ENCODE results near the gene ARHGAP27.
A peak's percentile ranks its signal among the peaks of the same experiment; 100 is the strongest.

ARHGAP27 gene

DNA sequence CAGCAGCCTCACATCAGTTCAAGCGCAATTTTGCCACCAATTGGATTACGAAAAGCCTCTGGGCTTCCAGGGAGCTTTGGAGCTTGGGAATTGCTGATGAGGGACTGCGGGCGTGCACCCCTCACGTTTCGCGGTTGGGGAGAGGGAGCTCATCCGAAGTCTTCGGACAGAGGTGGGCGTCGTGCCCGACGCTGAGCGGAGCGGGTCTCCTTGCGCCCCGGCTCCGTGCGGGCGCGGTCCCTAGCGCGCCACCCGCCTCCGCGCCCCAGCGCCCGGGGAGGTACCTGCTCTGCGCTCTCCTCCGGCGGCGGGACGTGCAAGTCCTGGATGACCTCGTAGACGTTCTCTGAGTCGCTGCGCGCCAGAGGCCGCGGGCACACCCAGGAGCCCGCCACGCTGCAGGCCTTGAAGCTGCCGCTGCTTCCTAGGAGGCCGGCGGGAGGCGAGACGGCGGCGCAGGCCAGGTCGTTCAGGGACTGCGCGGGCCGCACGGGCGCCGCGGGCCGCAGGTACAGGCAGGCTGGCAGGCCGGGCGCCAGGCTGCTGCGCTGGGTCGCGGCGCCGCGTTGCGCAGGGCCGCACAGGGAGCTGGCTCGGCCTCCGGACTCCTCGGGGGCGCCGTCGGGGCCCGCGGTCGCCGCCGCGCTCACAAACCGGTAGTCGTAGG, 3.2 kb downstream of the ARHGAP27 start:
- TF ChIP-seq, protein P1, sequence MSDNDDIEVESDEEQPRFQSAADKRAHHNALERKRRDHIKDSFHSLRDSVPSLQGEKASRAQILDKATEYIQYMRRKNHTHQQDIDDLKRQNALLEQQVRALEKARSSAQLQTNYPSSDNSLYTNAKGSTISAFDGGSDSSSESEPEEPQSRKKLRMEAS (IDR thresholded peaks at IDR 0.05) = no peak
- TF ChIP-seq, protein P2, sequence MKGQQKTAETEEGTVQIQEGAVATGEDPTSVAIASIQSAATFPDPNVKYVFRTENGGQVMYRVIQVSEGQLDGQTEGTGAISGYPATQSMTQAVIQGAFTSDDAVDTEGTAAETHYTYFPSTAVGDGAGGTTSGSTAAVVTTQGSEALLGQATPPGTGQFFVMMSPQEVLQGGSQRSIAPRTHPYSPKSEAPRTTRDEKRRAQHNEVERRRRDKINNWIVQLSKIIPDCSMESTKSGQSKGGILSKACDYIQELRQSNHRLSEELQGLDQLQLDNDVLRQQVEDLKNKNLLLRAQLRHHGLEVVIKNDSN (IDR thresholded peaks at IDR 0.05) = no peak
- no peak for TF ChIP-seq TEAD4 (IDR thresholded peaks at IDR 0.05)
- no peak for TF ChIP-seq CREB1 (IDR thresholded peaks at IDR 0.05; ENCODE audit: low read depth)
- TF ChIP-seq, protein P3, sequence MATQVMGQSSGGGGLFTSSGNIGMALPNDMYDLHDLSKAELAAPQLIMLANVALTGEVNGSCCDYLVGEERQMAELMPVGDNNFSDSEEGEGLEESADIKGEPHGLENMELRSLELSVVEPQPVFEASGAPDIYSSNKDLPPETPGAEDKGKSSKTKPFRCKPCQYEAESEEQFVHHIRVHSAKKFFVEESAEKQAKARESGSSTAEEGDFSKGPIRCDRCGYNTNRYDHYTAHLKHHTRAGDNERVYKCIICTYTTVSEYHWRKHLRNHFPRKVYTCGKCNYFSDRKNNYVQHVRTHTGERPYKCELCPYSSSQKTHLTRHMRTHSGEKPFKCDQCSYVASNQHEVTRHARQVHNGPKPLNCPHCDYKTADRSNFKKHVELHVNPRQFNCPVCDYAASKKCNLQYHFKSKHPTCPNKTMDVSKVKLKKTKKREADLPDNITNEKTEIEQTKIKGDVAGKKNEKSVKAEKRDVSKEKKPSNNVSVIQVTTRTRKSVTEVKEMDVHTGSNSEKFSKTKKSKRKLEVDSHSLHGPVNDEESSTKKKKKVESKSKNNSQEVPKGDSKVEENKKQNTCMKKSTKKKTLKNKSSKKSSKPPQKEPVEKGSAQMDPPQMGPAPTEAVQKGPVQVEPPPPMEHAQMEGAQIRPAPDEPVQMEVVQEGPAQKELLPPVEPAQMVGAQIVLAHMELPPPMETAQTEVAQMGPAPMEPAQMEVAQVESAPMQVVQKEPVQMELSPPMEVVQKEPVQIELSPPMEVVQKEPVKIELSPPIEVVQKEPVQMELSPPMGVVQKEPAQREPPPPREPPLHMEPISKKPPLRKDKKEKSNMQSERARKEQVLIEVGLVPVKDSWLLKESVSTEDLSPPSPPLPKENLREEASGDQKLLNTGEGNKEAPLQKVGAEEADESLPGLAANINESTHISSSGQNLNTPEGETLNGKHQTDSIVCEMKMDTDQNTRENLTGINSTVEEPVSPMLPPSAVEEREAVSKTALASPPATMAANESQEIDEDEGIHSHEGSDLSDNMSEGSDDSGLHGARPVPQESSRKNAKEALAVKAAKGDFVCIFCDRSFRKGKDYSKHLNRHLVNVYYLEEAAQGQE (IDR thresholded peaks at IDR 0.05; ENCODE audit: low read depth) = no peak
- no peak for TF ChIP-seq RAD21 (IDR thresholded peaks at IDR 0.05; ENCODE audit: low read depth)
- TF ChIP-seq TAF1 (IDR thresholded peaks at IDR 0.05; ENCODE audit: low read depth) = no peak
- TF ChIP-seq FOXM1 (IDR thresholded peaks at IDR 0.05; ENCODE audit: borderline replicate concordance, low read depth) = no peak
- TF ChIP-seq EP300 (IDR thresholded peaks at IDR 0.05; ENCODE audit: borderline replicate concordance) = no peak
- TF ChIP-seq YY1 (IDR thresholded peaks at IDR 0.05; ENCODE audit: low read depth) = no peak
- no peak for TF ChIP-seq CEBPB (IDR thresholded peaks at IDR 0.05)
- TF ChIP-seq ZBTB7A (IDR thresholded peaks at IDR 0.05; ENCODE audit: low read depth) = no peak
- no peak for TF ChIP-seq EGR1 (IDR thresholded peaks at IDR 0.05)
- no peak for TF ChIP-seq TCF12 (IDR thresholded peaks at IDR 0.05; ENCODE audit: low read depth)

DNA sequence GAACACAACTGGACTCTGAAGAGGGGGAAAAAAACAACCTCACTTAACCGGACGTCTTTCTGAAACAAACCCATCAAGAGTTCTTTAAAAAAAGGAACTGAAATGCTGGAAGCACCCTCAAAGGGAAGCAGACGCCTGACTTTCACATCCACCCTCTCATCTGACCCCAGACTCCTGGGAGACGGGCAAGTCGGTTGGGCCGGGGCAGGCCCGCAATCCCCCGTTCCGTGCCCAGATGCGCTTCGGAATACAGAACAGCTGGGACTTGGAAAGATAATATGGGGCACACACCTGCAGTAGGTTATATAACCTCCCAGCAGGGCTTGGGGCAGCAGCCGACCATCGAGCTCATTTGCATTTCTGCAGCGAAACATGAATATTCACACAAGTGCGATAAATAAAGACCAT, 3.7 kb downstream of the ARHGAP27 start:
- no peak for TF ChIP-seq CEBPB (IDR thresholded peaks at IDR 0.05)
- TF ChIP-seq ZBTB7A (IDR thresholded peaks at IDR 0.05; ENCODE audit: low read depth) = no peak
- TF ChIP-seq EGR1 (IDR thresholded peaks at IDR 0.05) = no peak
- TF ChIP-seq, protein P3 (IDR thresholded peaks at IDR 0.05; ENCODE audit: low read depth) = no peak
- no peak for TF ChIP-seq YY1 (IDR thresholded peaks at IDR 0.05; ENCODE audit: low read depth)
- TF ChIP-seq EP300 (IDR thresholded peaks at IDR 0.05; ENCODE audit: borderline replicate concordance) = no peak
- no peak for TF ChIP-seq CREB1 (IDR thresholded peaks at IDR 0.05; ENCODE audit: low read depth)
- no peak for TF ChIP-seq NFIC (IDR thresholded peaks at IDR 0.05)

DNA sequence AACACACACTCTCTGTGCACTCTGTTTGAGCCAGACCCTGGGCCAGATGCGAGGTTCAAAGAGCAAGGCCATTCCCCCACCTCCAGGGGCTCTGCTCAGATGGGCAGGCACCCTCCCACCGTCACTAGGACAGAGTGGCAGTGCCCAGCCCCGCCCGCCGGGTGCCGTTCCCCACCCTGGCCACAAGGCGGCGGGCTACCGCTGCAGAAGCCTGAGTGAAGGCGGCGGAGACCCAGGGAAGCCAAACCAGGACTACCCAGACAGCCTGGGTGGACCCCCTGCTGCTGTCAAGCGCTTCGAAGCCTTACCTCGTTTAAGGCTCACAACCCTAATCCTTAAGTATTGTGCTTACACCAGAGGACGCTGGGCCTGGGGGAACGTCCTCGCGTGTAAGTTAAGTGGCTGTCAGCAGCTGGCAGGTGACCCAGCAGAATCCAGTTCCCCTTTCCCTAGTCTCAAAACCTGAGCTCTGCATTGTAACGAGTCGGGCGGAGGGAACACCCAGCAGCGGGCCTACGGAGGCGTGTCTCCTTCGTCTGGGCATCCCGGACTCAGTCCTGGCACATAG, 4.5 kb downstream of the ARHGAP27 start:
- TF ChIP-seq RAD21 (IDR thresholded peaks at IDR 0.05; ENCODE audit: low read depth) = peak; percentile 91
- TF ChIP-seq, protein P1 (IDR thresholded peaks at IDR 0.05) = peak; percentile 69; the same call in 1 of the 2 replicates
- no peak for TF ChIP-seq CEBPB (IDR thresholded peaks at IDR 0.05)
- TF ChIP-seq, protein P2 (IDR thresholded peaks at IDR 0.05) = no peak

DNA sequence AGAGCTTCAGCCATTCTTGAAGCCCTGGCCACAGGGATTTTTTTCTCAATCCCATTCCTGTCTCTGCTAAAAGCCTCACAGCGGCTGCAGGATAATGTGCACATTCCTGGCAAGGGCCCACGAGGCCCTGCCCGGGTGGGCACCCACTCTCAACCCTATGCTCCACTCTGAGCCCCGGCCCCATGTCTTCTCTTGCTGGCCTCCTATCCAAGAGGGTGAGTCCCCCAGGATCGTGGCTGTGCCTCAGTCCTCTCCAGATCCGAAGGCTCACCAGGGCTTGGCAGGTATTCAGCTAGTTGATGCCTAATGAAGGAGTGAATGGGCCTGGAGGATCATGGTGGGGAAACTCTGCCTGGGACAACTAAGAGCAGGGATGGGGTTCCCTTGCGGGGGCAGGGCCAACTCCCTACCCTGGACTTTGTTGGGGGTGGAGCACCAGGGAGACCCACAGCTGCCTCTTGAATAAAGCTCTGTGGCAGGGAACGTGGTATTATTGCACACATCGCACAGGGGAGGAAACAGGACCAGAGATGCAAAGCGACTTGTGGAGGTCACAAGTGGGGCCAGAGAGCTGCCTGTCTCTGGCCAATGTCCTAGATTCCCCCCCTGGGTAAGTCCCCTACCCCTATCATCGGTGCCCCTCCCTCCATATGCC, 5.4 kb downstream of the ARHGAP27 start:
- TF ChIP-seq CREB1 (IDR thresholded peaks at IDR 0.05; ENCODE audit: low read depth) (no peak), TEAD4 (IDR thresholded peaks at IDR 0.05) (no peak)

DNA sequence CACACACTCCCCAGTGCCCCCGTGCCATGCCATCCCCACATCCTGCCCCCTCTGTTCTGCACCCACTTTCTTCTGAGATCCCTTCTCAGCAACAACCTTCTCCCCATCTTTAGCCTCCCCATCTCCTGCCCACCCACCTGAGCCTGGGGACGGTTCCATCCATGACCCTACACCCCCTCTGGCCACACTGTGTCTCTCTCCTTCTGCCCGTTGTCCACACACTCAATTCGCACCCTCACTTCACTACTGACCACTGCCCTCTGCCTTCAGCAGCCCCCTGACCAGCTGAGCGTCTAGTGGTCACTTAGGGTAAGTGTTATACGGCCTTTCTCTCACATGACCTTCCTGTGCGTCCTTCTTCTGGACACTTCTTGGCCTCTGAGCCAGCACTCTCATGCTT, 6.1 kb downstream of the ARHGAP27 start:
- TF ChIP-seq CEBPB (IDR thresholded peaks at IDR 0.05) = no peak
- TF ChIP-seq RAD21 (IDR thresholded peaks at IDR 0.05; ENCODE audit: low read depth) = no peak
- no peak for TF ChIP-seq ZBTB7A (IDR thresholded peaks at IDR 0.05; ENCODE audit: low read depth)
- no peak for TF ChIP-seq TEAD4 (IDR thresholded peaks at IDR 0.05)
- TF ChIP-seq, protein P3 (IDR thresholded peaks at IDR 0.05; ENCODE audit: low read depth) = no peak
- no peak for TF ChIP-seq YY1 (IDR thresholded peaks at IDR 0.05; ENCODE audit: low read depth)
- TF ChIP-seq, protein P1 (IDR thresholded peaks at IDR 0.05) = no peak
- TF ChIP-seq EP300 (IDR thresholded peaks at IDR 0.05; ENCODE audit: borderline replicate concordance) = no peak
- TF ChIP-seq EGR1 (IDR thresholded peaks at IDR 0.05) = no peak
- no peak for TF ChIP-seq TCF12 (IDR thresholded peaks at IDR 0.05; ENCODE audit: low read depth)
- TF ChIP-seq, protein P2 (IDR thresholded peaks at IDR 0.05) = no peak
- no peak for TF ChIP-seq NFIC (IDR thresholded peaks at IDR 0.05)
- no peak for TF ChIP-seq TAF1 (IDR thresholded peaks at IDR 0.05; ENCODE audit: low read depth)
- no peak for TF ChIP-seq FOXM1 (IDR thresholded peaks at IDR 0.05; ENCODE audit: borderline replicate concordance, low read depth)
- TF ChIP-seq CREB1 (IDR thresholded peaks at IDR 0.05; ENCODE audit: low read depth) = no peak
